ENCODE measurements around the gene INSR.

INSR gene

DNA sequence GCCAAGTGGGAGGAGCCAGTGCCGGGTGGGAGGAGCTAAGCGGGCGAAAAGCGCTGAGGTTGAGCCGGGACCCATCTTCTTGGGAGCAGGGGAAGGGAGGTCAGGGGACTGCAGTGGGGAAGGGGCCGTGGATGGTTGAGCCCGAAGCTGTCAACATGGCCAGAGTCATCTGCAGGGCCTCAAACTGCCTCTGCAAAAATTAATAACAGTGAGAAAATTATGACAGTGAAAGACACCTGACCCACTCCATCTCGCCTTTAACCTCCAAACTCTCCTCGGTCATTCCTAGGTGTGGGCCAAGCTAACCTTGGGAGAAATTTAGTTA is 194.7 kb downstream of the INSR start:
- no peak for DNase-seq (ENCODE audit: low read depth, low spot score)
- H3K4me3 ChIP-seq (ENCODE audit: low read depth, low read length) = peak overlapping the region; percentile 75
- TF ChIP-seq, protein P1, sequence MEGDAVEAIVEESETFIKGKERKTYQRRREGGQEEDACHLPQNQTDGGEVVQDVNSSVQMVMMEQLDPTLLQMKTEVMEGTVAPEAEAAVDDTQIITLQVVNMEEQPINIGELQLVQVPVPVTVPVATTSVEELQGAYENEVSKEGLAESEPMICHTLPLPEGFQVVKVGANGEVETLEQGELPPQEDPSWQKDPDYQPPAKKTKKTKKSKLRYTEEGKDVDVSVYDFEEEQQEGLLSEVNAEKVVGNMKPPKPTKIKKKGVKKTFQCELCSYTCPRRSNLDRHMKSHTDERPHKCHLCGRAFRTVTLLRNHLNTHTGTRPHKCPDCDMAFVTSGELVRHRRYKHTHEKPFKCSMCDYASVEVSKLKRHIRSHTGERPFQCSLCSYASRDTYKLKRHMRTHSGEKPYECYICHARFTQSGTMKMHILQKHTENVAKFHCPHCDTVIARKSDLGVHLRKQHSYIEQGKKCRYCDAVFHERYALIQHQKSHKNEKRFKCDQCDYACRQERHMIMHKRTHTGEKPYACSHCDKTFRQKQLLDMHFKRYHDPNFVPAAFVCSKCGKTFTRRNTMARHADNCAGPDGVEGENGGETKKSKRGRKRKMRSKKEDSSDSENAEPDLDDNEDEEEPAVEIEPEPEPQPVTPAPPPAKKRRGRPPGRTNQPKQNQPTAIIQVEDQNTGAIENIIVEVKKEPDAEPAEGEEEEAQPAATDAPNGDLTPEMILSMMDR (IDR thresholded peaks at IDR 0.05; ENCODE audit: low read depth, low read length) = no peak
- in situ Hi-C loops (cut with HindIII; ENCODE audit: low sequenced_read_pairs) = no loop called here

DNA sequence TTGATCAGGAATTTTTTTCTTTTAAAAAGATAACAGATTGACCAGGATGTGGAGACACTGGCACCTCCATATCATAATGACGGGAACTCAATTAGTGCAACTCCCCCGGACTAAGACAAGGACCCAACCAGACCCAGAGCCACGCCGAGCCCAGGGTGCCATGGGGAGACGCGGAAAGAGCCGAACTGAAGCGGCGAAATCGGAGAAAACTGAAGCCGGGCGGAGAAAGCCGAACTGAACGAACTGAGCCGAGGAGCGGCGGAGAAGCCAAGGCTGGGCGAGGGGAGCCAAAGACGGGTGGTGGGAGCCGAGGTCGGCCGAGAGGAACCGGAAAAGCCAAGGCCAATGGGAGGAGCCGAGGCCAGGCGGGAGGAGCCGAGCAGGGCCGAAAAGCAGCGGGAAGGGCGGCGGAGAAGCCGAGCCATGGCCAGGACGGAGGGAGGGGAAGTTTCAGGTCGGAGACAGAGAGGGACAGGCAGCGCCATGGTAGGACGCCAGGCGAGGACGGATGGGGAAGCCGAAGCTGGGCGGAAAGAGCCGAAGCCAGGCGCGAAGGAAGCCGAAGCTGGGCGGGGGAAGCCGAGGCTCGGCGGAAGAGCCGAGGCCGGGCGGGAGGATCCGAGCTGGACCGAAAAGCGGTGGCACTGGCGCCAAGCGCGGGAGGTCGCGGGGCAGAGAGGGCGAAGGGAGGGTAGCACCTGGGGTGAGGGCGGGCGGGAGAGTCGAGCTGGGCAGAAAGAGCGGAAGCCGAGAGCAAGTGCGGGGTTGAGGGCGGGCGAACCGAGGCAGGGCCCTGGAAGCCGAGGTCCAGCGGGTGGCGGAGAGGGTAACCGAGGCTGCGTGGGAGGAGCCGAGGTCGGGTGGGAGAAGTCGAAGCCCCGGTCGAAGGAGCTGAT is 195.3 kb downstream of the INSR start:
- peak overlapping the region; percentile 75 for H3K4me3 ChIP-seq (ENCODE audit: low read depth, low read length)
- in situ Hi-C loops (cut with HindIII; ENCODE audit: low sequenced_read_pairs) = no loop called here
- peak; percentile 93 for DNase-seq (ENCODE audit: low read depth, low spot score)
- TF ChIP-seq, protein P1 (IDR thresholded peaks at IDR 0.05; ENCODE audit: low read depth, low read length) = no peak

DNA sequence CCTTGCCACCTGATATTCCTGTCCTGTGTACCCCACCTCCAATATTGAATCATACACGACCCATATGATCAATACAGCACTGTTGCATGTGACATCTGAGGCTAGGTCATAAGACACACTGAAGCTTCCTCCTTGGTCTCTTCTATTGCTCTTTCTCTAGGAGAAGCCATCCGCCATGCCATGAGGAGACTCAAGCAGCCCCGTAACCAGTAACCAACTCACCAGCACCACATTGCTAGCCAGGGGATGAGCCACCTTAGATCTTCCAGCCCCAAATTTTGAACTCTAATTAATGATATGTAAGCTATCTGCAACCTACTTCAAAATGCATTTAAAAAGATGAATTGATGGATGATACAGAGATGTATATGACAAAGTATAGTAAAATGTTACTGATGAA is 196.1 kb downstream of the INSR start:
- TF ChIP-seq, protein P1 (IDR thresholded peaks at IDR 0.05; ENCODE audit: low read depth, low read length) = no peak
- peak overlapping the region; percentile 75 for H3K4me3 ChIP-seq (ENCODE audit: low read depth, low read length)
- no peak for DNase-seq (ENCODE audit: low read depth, low spot score)
- in situ Hi-C loops (cut with HindIII; ENCODE audit: low sequenced_read_pairs) = no loop called here

DNA sequence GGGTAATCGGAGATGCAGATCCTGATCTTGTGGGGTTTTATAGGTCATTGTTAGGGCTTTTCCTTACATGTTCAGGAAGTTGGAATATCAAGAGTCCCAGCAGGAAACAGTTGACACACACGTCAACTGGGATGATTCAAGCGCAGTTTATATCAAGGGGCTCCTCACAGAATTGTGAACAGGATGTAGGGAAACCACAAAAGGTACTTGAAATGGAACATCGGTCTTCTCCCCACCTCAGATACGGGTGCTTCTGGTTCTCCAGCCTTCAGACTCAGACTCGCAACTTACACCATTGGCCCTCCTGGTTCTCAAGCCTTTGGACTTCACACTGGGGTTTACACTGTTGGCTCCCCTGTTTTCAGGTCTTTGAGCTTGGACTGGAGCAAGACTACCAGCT is 205.2 kb downstream of the INSR start:
- no peak for DNase-seq (ENCODE audit: low read depth, low spot score)
- no peak overlapping the region for H3K4me3 ChIP-seq (ENCODE audit: low read depth, low read length)
- TF ChIP-seq, protein P1 (IDR thresholded peaks at IDR 0.05; ENCODE audit: low read depth, low read length) = no peak
- in situ Hi-C loops (cut with HindIII; ENCODE audit: low sequenced_read_pairs) = no loop called here

DNA sequence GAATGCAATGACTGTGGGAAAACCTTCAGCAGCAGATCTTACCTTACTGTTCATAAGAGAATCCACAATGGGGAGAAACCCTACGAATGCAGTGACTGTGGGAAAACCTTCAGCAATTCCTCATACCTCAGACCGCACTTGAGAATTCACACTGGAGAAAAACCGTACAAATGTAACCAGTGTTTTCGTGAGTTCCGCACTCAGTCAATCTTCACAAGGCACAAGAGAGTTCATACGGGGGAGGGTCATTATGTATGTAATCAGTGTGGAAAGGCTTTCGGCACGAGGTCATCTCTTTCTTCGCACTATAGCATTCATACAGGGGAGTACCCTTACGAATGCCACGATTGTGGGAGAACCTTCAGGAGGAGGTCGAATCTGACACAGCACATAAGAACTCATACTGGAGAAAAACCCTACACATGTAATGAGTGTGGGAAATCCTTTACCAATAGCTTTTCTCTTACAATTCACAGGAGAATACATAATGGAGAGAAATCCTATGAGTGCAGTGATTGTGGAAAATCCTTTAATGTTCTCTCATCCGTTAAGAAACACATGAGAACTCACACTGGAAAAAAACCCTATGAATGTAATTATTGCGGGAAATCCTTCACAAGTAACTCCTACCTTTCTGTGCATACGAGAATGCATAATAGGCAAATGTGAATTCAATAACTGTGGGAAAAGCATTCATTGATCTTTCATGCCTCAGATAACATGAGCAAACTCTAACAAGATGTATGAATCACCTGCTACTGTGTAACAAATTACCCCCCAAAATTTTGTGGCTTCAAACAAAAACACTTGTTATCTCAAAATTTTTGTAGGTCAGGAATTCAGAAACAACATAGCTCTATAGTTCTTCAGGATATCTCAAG is 210.9 kb downstream of the INSR start:
- in situ Hi-C loops (cut with HindIII; ENCODE audit: low sequenced_read_pairs) = no loop called here
- no peak overlapping the region for H3K4me3 ChIP-seq (ENCODE audit: low read depth, low read length)
- TF ChIP-seq, protein P1 (IDR thresholded peaks at IDR 0.05; ENCODE audit: low read depth, low read length) = no peak
- DNase-seq (ENCODE audit: low read depth, low spot score) = peak; percentile 46

DNA sequence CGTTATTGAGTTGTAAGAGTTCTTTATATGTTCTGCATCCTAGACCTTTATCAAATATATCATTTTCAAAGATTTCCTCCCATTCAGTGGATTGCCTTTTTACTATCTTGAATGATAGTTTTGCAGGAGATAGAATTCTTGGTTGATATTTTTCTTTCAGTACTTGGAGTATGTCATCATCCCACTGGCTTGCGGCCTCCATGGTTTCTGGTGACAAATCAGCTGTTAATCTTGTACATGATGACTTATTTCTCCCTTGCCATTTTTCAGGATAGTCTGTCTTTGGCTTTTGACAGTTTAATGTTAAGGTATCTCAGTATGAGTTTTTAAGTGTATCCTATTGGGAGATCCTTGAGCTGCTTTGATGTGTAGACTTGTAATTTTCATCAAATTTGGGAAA is 216.2 kb downstream of the INSR start:
- DNase-seq (ENCODE audit: low read depth, low spot score) = no peak
- TF ChIP-seq, protein P1 (IDR thresholded peaks at IDR 0.05; ENCODE audit: low read depth, low read length) = no peak
- in situ Hi-C loops (cut with HindIII; ENCODE audit: low sequenced_read_pairs) = no loop called here
- no peak overlapping the region for H3K4me3 ChIP-seq (ENCODE audit: low read depth, low read length)
